Ascending aorta (tissue), 2 donors: Measurements from ENCODE around the gene NEURL1. TPM values are rescaled to one million over a fixed set of nuclear protein-coding genes. Genes with fewer than 3 reads are reported as not detected.
"Not testable (repeated sequence)": the region's sequence is repeated elsewhere in the genome, so short reads cannot be mapped to it uniquely, and the experiment has no call there.

Experiments used
- DNase-seq, 2 donors: peaks; one replicate each; pipeline ENCODE4 v3.0.0-alpha.2; 2019; ENCODE audit warnings: low spot score in 2 of 2
- H3K27ac ChIP-seq, 2 donors: fragments of 200-600 bp; sonication (generic); one replicate each; pipeline ENCODE4 v1.5.1; 2016 to 2017; ENCODE audit warnings: mild to moderate bottlenecking in 1 of 2
- H3K27me3 ChIP-seq: fragments of 200-600 bp; sonication (generic); one replicate; pipeline ENCODE4 v1.5.1; 2017
- H3K36me3 ChIP-seq, 2 donors: fragments of 200-600 bp; sonication (generic); one replicate each; pipeline ENCODE4 v1.5.1; 2016
- H3K4me1 ChIP-seq, 2 donors: fragments of 200-600 bp; sonication (generic); one replicate each; pipeline ENCODE4 v1.5.1; 2016 to 2017; ENCODE audit warnings: mild to moderate bottlenecking in 1 of 2
- H3K4me3 ChIP-seq, 2 donors: fragments of 200-600 bp; sonication (generic); one replicate each; pipeline ENCODE4 v1.5.1; 2016 to 2017; ENCODE audit warnings: mild to moderate bottlenecking in 1 of 2
- H3K9me3 ChIP-seq, 2 donors: fragments of 200-600 bp; sonication (generic); one replicate each; pipeline ENCODE4 v1.5.1; 2016
- intact Hi-C: fragments of 100-400 bp; cut with DNase I; formaldehyde crosslinking; loops from one replicate; pipeline ENCODE4 v1.15.1; 2023
- total RNA-seq: library from RNA; depleted of rRNA; stranded (reverse); fragments of >200 nt; gene quantifications from one replicate; pipeline ENCODE4 v1.1.0, GENCODE V29; 2016
- TF ChIP-seq, protein P1 (sequence below), 3 experiments: fragments of 200-600 bp in 2 of 3; fragments of 450-650 bp in 1 of 3; sonication (generic) in 2 of 3; IDR thresholded peaks; one replicate each; pipeline ENCODE4 v1.5.1; 2016 to 2019; ENCODE audit warnings: antibody characterized with exemption in 3 of 3, mild to moderate bottlenecking in 1 of 3, moderate library complexity in 1 of 3

NEURL1 gene
- total RNA-seq, 1 donor from 2014 or later: not detected

DNA sequence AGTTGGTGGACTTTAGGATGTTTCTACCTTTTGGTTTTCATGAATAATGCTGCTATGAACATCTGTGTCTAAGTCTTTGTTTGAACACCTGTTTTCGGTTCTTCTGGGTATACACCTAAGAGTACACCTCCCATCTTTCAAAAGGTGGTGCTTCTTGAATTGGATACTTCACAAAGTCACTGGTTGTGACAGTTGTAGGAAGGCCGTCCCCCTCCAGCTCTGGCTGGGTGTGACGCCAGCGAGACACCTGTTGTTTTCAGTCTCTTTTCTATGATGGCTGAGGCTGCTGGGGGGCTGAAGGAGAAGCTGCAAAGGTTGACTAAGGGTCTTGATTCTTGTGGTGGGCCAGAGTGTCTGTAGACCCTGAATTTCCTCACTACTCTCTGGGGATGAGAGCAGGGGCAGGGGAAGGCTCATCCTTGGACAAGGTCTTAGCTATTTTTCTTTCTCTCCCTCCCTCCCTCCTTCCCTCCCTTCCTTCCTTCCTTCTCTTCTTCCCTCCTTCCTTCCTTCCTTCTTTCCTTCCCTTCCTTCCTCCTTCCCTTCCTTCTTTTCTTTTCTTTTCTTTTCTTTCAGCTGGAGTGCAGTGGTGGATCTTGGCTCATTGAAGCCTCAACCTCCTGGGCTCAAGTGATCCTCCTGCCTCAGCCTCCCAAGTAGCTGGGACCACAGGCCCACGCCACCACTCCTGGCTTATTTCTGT, 5.6 kb downstream of the NEURL1 start:
- Histone ChIP-seq H3K4me1 (no peaks in the 10 kb centered on the region), H3K4me3 (no peak overlapping the region), H3K27me3 (peaks cover 10% of the 10 kb centered on the region), H3K9me3 (no peaks in the 10 kb centered on the region), H3K27ac (no peak overlapping the region), H3K36me3 (no peaks in the 10 kb centered on the region)
- no peak for DNase-seq
- intact Hi-C loops: no loop called here
- TF ChIP-seq, protein P1, sequence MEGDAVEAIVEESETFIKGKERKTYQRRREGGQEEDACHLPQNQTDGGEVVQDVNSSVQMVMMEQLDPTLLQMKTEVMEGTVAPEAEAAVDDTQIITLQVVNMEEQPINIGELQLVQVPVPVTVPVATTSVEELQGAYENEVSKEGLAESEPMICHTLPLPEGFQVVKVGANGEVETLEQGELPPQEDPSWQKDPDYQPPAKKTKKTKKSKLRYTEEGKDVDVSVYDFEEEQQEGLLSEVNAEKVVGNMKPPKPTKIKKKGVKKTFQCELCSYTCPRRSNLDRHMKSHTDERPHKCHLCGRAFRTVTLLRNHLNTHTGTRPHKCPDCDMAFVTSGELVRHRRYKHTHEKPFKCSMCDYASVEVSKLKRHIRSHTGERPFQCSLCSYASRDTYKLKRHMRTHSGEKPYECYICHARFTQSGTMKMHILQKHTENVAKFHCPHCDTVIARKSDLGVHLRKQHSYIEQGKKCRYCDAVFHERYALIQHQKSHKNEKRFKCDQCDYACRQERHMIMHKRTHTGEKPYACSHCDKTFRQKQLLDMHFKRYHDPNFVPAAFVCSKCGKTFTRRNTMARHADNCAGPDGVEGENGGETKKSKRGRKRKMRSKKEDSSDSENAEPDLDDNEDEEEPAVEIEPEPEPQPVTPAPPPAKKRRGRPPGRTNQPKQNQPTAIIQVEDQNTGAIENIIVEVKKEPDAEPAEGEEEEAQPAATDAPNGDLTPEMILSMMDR (IDR thresholded peaks at IDR 0.05): no peak

DNA sequence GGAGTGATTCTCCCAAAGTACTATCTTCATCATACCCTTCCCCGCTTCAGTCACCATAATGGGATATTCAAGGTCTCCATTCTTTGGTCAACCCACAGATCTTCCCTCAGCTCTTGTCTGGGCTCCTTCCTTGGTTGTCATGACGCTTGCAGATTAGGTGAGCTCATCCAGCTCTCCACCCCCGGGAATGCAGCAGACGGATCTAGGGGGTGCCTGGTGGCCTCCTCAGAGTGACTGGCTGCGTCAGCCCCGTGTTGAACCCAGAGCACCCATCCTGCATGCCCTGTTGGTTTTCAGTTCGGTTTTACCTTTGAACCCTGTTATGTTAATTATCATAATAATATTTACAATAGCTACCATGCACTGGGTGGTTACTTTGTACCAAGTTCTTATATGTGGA, 6.4 kb downstream of the NEURL1 start:
- Histone ChIP-seq H3K4me1 (peaks cover 0 to 2% of the 10 kb centered on the region in 2 donors), H3K27ac (no peak overlapping the region), H3K27me3 (peaks cover 2% of the 10 kb centered on the region), H3K36me3 (no peaks in the 10 kb centered on the region), H3K9me3 (no peaks in the 10 kb centered on the region), H3K4me3 (no peak overlapping the region)
- intact Hi-C loops: no loop called here
- TF ChIP-seq, protein P1 (IDR thresholded peaks at IDR 0.05): no peak
- no peak for DNase-seq

DNA sequence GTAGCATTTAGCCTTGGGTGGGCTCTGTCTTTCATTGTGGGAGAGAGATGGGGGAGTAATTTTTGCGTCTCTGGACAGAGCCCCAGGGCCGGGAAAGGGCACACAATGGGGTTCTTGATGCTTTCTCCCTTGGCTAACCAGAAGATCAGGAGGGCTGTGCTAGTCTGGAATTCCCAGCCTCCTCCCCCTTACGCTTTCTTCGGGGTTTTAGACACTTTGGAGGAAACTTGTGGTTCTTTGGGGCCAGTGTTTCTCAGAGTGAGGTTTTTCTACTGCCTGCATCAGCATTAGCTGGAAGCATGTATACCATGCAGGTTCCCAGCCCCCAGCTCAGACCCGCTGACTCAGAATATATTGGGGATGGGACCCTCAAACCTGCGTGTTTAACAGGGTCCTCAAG, 7.0 kb downstream of the NEURL1 start:
- H3K27ac ChIP-seq: no peak overlapping the region
- TF ChIP-seq, protein P1 (IDR thresholded peaks at IDR 0.05): no peak
- H3K9me3 ChIP-seq: no peaks in the 10 kb centered on the region
- H3K4me1 ChIP-seq: peaks cover 0 to 2% of the 10 kb centered on the region in 2 donors
- intact Hi-C loops: no loop called here
- no peaks in the 10 kb centered on the region for H3K36me3 ChIP-seq
- no peak for DNase-seq
- no peak overlapping the region for H3K4me3 ChIP-seq
- H3K27me3 ChIP-seq: no peaks in the 10 kb centered on the region

DNA sequence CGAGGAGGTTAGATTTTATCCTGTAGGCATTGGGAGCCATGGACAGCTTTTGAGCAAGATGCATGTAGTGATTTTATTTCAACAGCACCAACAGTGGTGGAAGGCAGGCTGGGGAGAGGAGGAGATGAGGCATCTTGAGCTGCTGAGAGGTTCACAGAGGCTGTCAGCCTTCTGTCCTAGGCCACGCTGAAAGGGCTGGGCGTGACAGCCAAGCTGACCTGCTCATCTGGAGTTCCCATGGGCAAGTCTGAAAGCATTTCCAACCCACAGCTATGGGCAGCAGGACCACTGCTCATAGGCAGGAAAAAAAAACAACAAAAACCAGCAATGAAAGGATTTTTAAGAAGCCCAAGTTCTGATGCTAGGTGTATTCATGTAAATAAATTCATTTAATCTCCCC, 7.7 kb downstream of the NEURL1 start:
- intact Hi-C loops: no loop called here
- H3K27ac ChIP-seq: no peak overlapping the region
- H3K9me3 ChIP-seq: no peaks in the 10 kb centered on the region
- H3K4me3 ChIP-seq: no peak overlapping the region
- no peaks in the 10 kb centered on the region for H3K36me3 ChIP-seq
- TF ChIP-seq, protein P1 (IDR thresholded peaks at IDR 0.05): no peak
- no peaks in the 10 kb centered on the region for H3K27me3 ChIP-seq
- no peak for DNase-seq
- peaks cover 0 to 2% of the 10 kb centered on the region in 2 donors for H3K4me1 ChIP-seq

DNA sequence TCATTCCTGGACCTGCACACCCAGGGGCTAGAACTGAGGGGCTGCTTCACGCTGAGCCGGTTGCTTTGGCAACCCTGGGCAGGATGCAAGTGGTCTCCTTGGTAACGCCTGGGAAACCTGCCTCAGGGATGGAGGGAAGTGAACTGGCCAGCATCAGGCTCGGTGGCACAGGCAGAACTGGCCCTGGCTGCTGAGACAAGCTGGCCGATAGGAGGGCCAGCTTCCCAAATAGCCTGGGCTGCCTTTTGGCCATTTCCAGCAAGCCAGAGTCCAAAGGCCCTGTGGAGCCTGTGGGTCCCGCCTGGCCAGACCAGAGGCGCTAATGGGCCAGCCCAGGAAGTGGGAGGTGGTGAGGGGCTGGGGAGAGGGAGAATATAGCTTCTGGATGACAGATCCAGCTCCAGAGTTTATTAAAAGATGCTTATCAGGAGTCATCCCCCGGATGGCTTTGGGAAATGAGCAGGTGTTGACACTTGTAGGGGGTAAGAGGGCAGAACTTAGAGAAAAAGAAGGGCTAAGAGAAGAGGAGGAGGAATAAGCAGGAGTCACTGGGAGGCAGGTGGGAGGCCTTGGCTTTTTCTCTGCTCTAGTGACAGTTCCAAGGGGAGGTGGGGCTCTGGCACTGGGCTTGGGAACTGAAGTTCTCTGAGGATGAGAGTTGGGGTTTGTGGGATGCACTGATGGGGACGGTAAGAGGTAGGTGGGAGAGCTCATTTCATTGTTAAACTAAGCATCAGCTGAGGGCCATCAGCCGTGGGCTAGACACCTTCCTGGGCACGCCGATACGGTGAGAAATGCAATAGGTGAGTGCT, 9.6 kb downstream of the NEURL1 start:
- no peak for DNase-seq
- no peak overlapping the region for H3K27ac ChIP-seq
- H3K4me3 ChIP-seq: no peak overlapping the region
- no peaks in the 10 kb centered on the region for H3K27me3 ChIP-seq
- H3K4me1 ChIP-seq: peaks cover 0 to 2% of the 10 kb centered on the region in 2 donors
- intact Hi-C loops: no loop called here
- TF ChIP-seq, protein P1 (IDR thresholded peaks at IDR 0.05): no peak
- no peaks in the 10 kb centered on the region for H3K9me3 ChIP-seq
- no peaks in the 10 kb centered on the region for H3K36me3 ChIP-seq

DNA sequence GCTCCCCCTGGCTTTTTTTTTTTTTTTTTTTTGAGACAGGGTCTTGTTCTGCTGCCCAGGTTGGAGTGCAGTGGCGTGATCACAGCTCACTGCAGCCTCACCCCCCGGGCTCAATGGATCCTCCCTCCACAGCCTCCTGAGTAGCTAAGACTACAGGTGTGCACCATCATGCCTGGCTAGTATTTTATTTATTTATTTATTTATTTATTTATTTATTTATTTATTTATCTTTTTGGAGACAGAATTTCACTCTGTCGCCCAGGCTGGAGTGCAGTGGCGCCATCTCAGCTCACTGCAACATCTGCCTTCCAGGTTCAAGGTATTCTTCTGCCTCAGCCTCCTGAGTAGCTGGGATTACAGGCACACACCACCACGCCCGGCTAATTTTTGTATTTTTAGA, 10.3 kb downstream of the NEURL1 start:
- H3K4me3 ChIP-seq, H3K36me3 ChIP-seq, H3K27me3 ChIP-seq, H3K27ac ChIP-seq, DNase-seq, H3K9me3 ChIP-seq, intact Hi-C loops, H3K4me1 ChIP-seq: not testable (repeated sequence)
